ENCODE data around the gene INPP4A.

The INPP4A gene

DNA sequence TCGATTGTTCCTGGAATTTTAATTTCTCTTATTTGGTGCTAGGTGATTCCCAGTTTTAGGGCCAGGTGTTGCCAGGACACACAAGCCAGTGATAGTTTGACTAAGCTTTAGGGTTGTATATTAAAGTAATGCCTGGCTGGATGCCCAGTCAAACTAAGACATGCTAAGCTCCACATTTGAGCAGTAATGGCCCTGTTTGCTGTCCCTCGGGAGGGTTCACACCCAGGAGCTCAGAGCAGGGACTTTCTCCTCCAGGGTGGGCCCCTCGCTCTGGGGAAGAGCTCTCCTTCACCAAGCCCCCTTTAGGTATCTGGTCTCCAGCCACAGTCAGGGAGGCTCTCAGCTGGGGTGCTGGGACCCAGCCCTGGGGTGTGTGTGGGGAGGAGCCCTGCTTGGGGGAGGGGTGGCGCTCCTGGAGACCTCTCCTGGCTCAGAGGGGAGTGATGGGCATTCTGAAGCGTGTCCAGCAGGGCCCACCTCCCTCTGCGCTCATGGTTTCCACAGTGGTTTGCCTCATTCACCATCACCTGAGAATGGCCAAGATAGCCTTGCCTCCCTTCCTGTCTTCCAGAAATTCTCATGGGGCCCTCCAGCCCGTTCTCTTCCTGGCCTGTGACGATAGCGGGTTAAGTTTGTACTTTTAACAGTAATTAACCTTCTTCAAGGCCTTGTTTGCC is 31.7 kb downstream of the INPP4A start:
- DNase-seq (ENCODE audit: low spot score): no peak

DNA sequence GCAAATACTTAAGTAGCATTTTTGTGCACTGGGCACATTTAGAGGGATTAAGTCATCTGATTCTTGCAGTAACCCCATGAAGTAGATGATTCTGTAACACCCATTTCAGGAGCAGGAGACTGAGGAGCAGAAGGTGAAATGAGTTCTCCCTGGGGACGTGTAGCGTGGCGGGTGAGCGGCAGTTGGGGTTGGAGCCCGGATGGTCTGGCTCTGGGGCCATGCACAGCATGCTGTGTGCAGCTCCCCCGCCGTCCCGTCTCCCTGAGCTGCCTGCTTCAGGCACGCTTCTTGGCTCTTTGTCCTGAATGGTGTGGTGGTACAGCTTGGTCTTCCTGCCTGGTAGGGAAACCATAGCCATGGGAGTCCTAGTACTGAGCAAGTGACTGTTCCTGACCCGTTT is 32.4 kb downstream of the INPP4A start:
- DNase-seq (ENCODE audit: low spot score): no peak

DNA sequence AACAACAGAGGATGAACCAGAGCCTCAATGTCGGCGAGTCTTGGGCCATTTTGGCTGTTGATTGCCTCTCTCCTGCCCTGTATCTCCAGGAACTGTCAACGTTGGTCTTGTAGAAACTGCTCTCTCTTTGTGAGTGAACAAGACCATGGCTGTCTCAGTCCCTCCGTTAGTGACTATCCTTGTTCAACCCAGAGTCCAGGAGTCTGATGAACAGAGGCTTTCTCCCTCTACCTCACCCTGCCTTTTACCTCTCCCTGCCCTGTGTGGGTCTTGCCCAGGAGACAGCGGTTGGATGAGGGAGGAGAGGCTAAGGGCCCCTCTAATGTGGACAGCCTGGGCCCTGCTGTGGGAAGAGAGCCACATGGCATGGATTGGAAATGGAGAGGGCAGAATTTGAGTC is 32.8 kb downstream of the INPP4A start:
- no peak for DNase-seq (ENCODE audit: low spot score)

DNA sequence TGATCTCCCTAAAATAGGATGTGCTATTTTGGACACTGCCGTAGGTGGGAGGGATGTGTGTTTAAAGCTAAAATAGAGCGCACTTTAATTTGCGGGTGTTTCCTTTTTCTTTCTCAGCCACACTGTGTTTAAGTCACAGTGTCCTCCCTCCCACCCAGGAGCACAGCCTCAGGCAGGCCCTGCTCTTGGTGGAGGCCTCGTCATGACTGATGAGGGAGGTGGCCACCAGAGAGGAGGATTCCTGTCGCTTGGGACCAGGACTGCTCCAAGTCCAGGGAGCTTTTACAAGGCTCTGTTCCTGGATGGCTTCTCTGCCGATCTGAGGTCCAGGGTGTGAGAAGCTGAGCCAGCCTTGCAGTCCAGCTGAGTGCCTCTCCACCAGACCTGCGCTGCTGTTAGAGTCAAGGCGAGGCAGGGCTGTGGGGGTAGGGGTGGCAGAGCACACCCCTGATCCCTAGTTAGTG is 33.5 kb downstream of the INPP4A start:
- no peak for DNase-seq (ENCODE audit: low spot score)

DNA sequence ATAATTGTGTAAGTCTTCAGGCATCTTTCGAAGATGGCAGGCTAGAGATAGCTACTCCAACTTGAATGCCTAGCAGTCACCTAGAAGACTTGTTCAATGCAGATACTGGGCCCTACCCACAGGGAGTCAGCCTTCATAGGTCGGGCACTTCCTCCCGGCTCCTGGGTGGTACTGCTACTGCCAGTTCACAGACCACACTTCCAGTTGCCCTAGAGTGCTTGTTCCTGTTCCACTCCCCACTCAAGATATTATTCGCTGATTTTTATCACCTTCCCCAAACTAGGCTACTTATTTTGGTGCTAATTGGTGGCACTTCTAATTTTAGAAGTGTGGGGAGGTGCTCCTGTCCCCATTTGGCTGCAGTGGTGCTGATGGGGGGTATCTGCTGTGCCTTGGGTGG is 34.2 kb downstream of the INPP4A start:
- no peak for DNase-seq (ENCODE audit: low spot score)

DNA sequence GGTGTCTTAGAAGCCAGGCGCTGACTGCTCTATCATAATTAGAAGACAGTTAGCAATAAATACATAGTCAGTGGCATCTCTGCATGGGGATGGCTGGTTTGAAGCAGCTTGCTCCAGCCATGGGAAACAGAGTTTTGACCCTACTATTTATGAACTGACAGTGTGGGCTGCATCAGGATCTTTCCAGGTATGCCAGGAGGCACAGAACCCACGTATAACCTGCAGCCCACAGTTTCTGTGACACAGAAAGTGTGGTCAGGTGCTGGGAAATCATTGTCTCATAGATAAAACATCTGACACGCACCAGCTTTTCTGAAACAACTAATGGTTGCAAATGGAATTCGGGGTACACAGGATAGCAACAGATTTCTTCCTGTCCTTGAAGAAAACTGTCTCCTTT is 34.7 kb downstream of the INPP4A start:
- no peak for DNase-seq (ENCODE audit: low spot score)

DNA sequence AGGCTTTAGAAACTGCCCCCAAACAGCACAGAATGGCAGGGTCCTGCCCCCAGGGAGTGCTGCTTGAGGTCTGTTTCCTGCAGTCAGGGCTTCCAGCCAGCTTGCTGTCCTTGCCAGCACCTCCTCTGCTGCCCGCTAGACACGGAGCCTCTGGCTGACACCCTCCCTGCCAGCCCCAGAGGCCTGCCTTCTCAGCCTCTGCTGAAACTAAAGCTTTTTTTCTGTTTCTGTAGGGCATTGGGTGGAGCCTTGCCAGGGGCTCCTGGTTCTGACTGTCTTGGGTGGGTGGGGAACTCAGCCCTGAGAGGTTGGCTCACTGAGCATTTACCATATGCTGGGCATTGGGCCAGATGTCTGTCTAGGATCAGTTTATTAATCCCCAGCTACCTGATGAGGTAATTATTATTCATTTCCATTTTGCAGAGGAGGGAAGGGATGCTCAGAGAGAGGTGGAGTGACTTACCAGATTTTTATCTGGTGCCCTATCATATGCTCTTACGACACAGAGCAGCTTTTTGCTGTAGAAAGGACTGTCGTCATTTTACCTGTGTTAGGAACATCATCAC is 35.4 kb downstream of the INPP4A start:
- peak; percentile 60 for DNase-seq (ENCODE audit: low spot score)

DNA sequence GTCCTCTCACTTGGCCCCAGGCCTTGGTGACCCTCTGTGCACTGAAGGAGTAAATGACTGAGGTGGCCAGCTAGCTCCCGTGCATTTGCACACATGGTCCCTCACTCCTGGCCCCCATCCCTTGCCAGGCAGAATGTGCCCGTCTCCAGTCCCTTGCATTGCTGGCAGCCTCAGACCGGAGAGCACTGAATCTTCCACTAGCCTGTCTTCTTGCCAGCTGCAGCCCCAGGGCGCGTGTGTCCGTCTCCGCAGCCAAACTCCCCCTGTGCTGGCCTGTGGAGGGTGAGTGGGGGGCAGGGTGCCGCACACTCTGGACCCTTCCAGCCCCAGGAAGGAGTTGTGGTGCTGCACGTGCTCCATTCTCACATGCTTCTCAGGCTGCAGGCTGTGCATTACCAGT is 35.9 kb downstream of the INPP4A start:
- DNase-seq (ENCODE audit: low spot score): no peak

DNA sequence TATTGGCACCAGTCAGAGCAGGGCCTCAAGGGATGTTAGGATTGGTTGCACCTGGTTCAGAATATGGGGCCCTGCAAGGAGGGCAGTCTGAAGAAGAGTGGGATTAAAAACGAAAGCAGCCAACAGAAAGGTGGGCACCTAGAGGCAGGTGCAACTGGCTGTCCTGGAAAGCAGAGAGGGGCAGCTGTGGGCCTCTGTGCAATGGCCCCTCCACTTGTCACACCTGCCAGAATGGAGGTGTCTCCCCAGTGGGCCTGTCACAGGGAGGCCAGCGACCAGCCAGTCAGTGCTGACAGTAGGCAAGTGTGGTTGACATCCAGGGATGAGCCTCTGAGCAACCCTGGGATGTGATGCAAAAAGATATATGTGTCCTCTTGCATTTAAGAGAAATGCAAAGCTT is 37.7 kb downstream of the INPP4A start:
- DNase-seq (ENCODE audit: low spot score): no peak

DNA sequence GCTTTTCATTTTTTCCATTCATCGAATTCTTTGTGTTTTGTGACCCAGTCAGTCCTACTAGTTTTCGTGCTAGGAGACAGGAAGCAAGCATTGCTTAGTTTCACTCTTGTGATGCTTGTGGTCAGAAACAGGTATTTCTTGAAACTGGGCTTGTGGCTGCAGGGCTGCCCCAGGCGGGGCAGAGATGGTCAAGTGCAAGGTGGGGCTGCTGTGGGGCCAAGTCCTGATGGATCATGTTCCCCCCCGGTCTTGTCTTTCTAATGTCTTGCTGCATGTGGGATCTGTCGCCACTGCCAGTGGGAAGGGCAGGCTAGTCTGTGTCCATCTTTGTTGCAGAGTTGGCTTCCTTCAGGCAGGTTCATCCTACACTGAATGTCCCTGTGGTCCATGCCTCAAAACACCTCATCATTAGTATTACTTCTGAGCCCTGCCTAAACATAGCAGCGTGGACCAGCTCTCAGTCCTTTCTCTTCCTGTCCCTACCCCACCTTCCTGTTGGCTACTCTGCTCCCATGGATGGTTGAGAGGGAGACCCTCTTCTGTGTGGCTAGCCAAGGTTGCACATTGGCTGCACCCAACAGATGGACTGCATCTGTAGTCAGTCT is 38.7 kb downstream of the INPP4A start:
- DNase-seq (ENCODE audit: low spot score): no peak

DNA sequence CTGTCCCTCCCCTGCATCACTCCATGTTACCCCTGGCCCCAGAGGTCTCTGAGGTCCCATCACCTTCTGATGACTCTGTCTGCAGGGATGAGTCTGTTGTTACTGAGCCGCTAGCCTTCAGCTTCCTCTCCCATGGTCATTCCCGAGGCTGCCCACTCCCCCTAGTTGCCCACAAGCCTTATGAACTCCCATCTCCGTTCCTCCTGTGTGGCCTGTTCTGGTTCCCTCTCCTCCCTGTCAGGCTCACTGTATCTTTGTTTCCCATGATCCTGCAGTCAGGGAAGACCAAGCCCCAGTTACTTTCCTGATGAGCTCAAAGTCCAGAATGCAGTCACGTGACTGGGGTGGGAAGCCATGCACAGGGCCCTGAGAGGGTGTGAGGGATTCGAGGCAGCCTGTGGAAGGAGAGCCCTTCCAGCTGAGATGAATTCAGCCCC is 39.5 kb downstream of the INPP4A start:
- DNase-seq (ENCODE audit: low spot score): no peak

DNA sequence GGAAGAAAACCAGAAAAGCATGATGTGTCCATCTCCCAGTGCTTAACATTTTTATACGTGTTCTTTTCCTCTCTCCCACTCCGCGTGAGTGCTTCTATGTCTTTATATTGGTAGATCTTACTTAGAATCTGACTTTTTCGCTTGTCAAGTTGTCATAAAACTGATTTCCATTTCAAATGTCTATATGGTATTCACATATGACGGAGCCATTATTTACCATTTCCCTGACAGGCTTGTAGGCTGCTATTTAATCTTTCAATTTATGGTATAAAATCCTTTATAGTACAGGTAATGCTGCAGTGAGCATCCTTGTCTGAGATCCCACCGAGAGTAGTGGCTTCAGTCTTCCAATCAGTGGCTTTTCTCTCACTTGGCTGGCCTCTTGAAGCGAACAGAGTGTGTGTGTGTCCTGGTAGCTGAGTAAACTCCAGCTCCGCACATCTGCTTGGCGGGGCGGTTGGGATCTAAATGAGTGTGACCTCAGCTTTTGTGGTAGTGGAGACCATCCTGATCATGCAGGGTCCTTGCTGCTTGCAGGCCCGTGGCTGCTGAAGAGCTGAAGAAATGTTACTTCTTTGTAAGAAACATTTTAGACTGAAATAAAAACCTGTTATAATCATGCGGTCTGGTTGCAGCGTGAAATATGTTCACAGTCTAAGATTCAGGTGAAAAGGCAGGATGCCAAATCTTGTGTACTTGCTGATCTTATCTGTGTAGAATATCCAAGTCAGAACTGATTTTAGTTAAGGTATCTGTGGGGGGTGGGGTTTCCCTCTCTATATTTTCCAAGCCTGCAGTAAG is 40.2 kb downstream of the INPP4A start:
- DNase-seq (ENCODE audit: low spot score): no peak

DNA sequence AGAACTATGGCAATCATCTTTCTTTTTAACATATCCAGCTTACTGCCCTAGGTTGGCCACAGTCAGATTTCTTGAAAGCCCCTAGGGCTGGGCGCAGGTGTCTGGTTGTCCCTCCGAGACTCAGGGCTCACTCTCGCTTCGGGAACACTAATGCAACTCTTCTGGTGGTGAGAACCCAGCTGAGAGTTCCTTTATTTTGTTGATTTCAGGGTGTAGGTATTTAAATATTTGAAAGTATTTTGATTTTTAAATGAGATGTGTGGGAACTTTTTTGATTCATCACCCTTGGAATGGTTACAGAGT is 40.7 kb downstream of the INPP4A start:
- DNase-seq (ENCODE audit: low spot score): no peak

DNA sequence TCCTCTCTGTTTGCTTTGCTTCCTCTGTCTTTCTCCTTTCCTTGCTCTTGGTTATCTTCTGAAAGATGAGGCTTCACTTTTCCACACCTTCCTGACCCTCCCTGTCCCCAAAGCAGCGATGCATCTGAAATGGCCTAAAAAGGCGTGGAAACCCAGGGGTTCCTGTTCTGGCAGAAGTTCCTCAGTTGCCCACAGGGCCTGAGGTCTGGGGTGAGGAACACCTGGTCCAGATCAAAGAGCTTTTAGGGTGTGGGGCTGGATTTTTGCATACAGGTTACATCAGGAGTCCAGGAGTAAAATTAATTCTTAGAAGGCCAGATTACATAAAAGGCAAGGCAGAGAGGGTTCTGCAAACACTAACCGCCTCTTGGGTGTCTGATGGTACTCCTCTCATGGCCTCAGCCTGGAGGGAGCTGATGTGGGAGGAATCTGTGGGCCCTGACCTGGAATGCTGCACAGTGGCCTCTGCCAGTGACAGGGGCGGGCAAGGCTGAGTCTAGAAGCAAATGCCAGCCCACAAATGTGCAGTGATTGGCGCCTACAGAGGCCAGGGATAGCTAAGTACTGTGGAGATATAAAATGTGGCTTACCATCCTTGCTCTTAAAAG is 41.8 kb downstream of the INPP4A start:
- no peak for DNase-seq (ENCODE audit: low spot score)

DNA sequence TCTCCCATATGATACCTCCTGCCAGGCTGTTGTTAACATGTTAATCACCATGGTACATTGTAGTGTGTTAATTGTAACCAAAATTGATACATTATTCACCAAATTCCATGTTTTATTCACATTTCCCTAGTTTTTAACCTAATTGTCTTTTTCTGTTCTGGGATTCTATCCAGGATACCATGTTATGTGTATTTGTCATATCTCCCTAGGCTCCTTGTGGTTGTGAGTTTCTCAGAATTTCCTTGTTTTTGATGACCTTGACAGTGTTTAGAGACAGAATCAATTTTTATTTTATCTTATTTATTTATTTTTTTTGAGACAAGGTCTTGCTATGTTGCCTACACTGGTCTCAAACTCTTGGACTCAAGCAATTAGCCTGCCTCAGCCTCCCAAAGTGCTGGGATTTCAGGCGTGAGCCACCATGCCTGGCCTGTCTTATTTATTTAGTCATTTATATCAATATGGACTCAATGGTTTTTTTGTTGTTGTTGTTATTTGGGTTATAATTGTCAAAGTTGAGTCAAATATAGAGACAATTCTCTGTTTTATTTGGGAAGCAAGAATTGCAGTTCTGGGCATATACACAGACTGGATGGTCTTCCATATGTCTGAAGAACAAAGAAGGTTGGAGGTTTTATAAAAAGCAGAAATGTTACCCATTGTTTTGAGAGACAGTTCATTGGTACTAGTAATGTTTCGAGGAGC is 42.6 kb downstream of the INPP4A start:
- DNase-seq (ENCODE audit: low spot score): no peak

DNA sequence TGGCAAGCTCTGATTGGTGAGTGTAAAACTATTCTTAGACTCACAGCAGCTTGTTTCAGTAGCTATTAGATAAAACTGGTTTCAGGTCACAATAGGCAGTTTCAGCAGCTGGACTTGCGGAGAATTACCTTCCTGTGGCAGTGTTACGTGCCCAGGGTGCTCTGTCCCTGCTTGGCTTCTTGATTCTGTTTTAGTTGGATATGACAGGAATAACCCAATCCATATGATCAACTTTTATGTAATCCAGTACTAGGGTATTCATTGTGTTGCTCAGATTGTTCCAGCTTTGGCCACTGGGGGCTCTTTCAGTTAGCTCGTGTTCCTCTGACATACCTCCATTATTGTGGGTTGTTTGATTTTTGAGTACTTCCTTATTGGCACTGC is 43.1 kb downstream of the INPP4A start:
- DNase-seq (ENCODE audit: low spot score): peak; percentile 50

DNA sequence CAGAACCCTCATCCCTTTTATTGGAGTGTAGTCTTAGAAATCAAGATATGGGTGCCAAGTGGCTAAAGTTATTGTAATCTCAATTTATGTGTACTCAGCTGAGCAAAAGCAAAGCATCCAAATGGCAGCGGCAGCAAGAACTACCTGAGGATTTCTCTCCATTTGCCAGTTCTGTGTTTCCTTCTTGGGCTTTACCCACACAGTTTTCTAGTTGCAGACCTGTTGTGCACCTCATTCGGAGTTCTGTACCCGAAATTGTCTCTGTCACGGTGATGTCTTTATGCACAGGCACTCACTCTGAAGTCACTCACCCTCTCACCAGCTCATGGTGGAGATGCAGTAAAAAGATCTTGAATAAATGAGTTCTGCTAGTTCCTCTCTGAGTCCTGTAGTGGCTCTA is 43.6 kb downstream of the INPP4A start:
- no peak for DNase-seq (ENCODE audit: low spot score)

DNA sequence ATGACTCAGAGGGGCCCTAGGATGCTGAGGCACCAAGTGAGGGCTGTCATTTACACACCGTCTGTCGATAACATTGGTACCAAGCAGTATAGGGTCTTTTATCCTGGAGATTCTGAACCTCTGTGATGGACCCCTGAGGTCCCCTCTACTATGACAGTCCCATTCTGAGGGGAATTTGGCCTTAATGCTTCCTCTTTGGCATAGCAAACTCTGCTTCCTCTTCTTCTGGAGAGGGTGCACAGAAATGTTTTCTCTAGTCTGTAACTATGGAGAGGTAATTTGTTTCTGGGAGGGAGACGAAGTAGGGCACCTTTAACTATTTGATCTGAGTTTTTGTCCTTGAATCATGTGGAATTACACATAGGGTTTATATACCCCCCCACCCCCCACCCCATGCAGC is 44.8 kb downstream of the INPP4A start:
- no peak for DNase-seq (ENCODE audit: low spot score)

DNA sequence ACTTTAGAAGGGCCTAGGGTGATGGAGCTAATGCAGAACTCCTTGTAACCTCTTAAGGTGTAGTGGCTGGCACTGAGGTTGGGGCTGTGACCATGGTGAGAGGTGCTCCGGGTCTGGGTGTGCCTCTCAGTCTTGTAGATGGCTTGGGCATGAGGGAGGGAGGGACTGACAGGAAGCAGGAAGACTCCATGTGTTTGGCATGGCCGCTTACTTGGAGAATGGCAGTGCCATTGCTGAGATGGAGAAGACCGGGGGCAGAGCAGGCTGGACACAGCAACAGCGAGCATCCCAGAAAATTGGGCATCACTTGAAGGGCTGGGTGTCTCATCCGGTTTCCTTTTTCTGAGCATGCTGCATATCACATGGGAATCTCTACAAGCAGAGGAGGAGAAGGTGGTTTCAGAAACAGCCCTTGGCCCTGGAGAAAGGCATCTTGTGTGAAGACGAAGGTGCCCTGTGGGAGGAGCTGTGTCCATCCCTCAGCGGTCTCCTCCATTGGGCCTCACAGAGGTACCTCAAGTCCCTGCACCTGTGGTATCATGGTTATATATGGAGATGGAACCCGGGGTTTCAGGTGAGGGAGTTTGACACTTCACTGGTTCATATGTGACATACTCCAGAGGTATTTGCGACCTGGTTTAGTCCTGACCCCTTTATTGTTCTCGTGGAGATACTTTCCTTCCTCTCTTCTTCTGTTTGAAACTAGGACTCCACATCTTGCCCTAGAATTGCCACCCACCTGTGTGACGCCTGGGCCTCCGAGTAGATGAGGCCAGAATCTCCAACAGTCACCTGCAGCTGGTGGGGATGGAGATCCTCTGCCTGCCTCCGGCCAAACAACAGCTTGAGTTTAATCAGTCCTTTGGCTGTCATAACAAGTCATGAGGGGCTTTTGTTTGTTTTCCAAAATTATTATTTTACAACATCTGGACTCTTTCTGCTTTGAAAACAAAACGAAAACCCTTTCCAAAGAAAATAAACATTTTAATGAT is 45.6 kb downstream of the INPP4A start:
- DNase-seq (ENCODE audit: low spot score): no peak

DNA sequence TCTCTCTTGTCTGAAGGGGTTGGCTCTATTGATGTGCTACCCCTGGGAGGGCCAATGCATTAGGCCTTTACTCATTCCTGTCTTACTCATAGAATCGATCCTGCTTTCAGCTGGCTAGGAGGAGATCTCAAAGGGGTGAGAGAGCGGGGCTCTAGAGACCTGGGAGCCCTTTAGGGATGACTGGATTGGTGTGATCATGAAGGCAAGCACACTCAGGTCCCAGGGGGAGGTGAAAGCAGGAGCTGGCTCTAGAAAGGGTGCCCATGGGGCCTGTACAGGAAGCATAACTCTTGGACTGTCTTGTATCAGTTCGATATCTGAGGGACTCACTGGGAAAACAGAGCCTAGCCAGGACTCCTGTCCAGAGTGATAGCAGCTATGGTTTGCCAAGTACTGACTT is 47.8 kb downstream of the INPP4A start:
- DNase-seq (ENCODE audit: low spot score): no peak

DNA sequence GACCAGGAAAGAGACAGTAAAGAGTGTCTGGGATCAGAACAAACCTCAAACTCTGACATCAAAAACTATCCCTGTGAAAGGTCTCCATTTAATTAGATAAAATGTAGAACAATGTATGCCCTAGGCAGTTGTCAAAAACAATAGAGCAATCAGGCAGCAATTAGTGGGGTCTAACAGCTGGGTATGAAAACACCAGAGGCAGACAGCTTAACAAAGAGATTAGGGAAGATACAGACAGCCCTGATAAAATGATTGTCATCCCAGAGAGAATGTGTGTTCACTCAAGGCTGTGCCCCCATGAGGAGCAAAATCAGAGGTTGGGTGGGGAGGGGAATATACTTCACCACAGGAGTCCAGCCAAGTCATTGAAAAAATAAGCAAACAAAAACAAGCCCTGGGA is 50.0 kb downstream of the INPP4A start:
- DNase-seq (ENCODE audit: low spot score): no peak
